AG04450 (cell line): Measurements from ENCODE around the gene DGKE. TPM values are rescaled to one million over a fixed set of nuclear protein-coding genes. Genes with fewer than 3 reads are reported as not detected.

Experiments
- CTCF ChIA-PET: fragments of 300-600, 350-600 bp; formaldehyde crosslinking; extraction: SDS; loops from one replicate; lab custom pipeline; 2022; ENCODE audit warnings: antibody characterized with exemption, inconsistent platforms; lab: Charles Lee
- POLR2A ChIA-PET: fragments of 350-600 bp; formaldehyde crosslinking; extraction: SDS; loops from one replicate; lab custom pipeline; 2021; ENCODE audit warnings: antibody characterized with exemption, inconsistent platforms; lab: Yijun Ruan, JAX
- DNase-seq: peaks from one replicate; pipeline ENCODE4 v3.0.0-alpha.2; 2011; ENCODE audit warnings: low read depth, low spot score
- H3K27ac ChIP-seq: one replicate; pipeline ENCODE4 v1.5.1; 2012; ENCODE audit warnings: low read depth, low read length, control low read depth
- H3K27me3 ChIP-seq: one replicate; pipeline ENCODE4 v1.6.0; 2012; ENCODE audit warnings: low read length; ENCODE audit not compliant: control insufficient read depth, insufficient read depth
- H3K4me3 ChIP-seq: 2 replicates; pipeline ENCODE4 v1.5.1; 2011; ENCODE audit warnings: mild to moderate bottlenecking, low read depth, low read length, control low read depth
- H3K9me3 ChIP-seq: 2 replicates; pipeline ENCODE4 v1.5.1; 2012; ENCODE audit warnings: low read length; ENCODE audit not compliant: control insufficient read depth, insufficient read depth
- CTCF ChIP-seq: IDR thresholded peaks from 2 replicates; pipeline ENCODE4 v1.5.1; 2011; ENCODE audit warnings: low read depth, low read length, control low read depth, inconsistent platforms
- polyA plus RNA-seq: library from polyadenylated mRNA; depleted of rRNA; stranded (reverse); fragments of >200 nt; gene quantifications from 2 replicates; pipeline ENCODE4 v1.2.3, GENCODE V29; 2011

DGKE gene
- polyA plus RNA-seq, 1 experiment: 2.3 TPM

- CTCF ChIA-PET: interaction anchor here (1.2 kb wide), 1 partner anchor 59 kb away, joined by 3 read pairs; no protein-coding TSS in a partner anchor
Observed at GRCh38 chr17:56879280-56879679, 45.3 kb downstream of the DGKE start.

GRCh38 chr17:56880133-56880532 lies 46.2 kb downstream of the DGKE start:
- DNase-seq: no peak
- H3K27ac ChIP-seq: no peak overlapping the region
- H3K9me3 ChIP-seq: no peaks in the 10 kb centered on the region
- ChIA-PET POLR2A (interaction anchor here (1.1 kb wide), 2 partner anchors 12 to 45 kb away, joined by 3 to 6 read pairs; no protein-coding TSS in a partner anchor), CTCF (no interaction called here)
- H3K4me3 ChIP-seq: no peak overlapping the region
- no peak for TF ChIP-seq CTCF
- H3K27me3 ChIP-seq: no peaks in the 10 kb centered on the region

More at GRCh38 chr17:56879280-56879679, 45.3 kb downstream of the DGKE start:
- Histone ChIP-seq H3K27me3 (no peaks in the 10 kb centered on the region), H3K4me3 (no peak overlapping the region), H3K27ac (no peak overlapping the region), H3K9me3 (no peaks in the 10 kb centered on the region)
- no peak for DNase-seq
- TF ChIP-seq CTCF: no peak
- POLR2A ChIA-PET: interaction anchor here (1.1 kb wide), 1 partner anchor 45 kb away, joined by 3 read pairs; no protein-coding TSS in a partner anchor

- Histone ChIP-seq H3K9me3 (no peaks in the 10 kb centered on the region), H3K27me3 (no peaks in the 10 kb centered on the region), H3K27ac (no peak overlapping the region), H3K4me3 (no peak overlapping the region)
- no peak for TF ChIP-seq CTCF
- no peak for DNase-seq
- POLR2A ChIA-PET: interaction anchor here (1.1 kb wide), 1 partner anchor 13 kb away, joined by 6 read pairs; no protein-coding TSS in a partner anchor
- CTCF ChIA-PET: no interaction called here
Observed at GRCh38 chr17:56880571-56880970, 46.6 kb downstream of the DGKE start.

- ChIA-PET CTCF (no interaction called here), POLR2A (no interaction called here)
- Histone ChIP-seq H3K9me3 (no peaks in the 10 kb centered on the region), H3K27me3 (no peaks in the 10 kb centered on the region), H3K4me3 (no peak overlapping the region), H3K27ac (no peak overlapping the region)
- no peak for DNase-seq
- no peak for TF ChIP-seq CTCF
Observed at GRCh38 chr17:56881685-56882295, 47.8 kb downstream of the DGKE start.

GRCh38 chr17:56883616-56884015 lies 49.7 kb downstream of the DGKE start:
- H3K4me3 ChIP-seq: no peak overlapping the region
- no peak overlapping the region for H3K27ac ChIP-seq
- no peaks in the 10 kb centered on the region for H3K27me3 ChIP-seq
- ChIA-PET POLR2A (interaction anchor here (0.7 kb wide), 1 partner anchor 18 kb away, joined by 3 read pairs; no protein-coding TSS in a partner anchor), CTCF (interaction anchor here (1.0 kb wide), 1 partner anchor 9 kb away, joined by 3 read pairs; no protein-coding TSS in a partner anchor)
- TF ChIP-seq CTCF: no peak
- DNase-seq: no peak
- H3K9me3 ChIP-seq: peaks cover 12% of the 10 kb centered on the region
